ENCODE data around the gene PTF1A.

Gene PTF1A, protein sequence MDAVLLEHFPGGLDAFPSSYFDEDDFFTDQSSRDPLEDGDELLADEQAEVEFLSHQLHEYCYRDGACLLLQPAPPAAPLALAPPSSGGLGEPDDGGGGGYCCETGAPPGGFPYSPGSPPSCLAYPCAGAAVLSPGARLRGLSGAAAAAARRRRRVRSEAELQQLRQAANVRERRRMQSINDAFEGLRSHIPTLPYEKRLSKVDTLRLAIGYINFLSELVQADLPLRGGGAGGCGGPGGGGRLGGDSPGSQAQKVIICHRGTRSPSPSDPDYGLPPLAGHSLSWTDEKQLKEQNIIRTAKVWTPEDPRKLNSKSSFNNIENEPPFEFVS
- 0 to 0.07 (median 0) reads per million in 18 experiments for total RNA-seq

DNA sequence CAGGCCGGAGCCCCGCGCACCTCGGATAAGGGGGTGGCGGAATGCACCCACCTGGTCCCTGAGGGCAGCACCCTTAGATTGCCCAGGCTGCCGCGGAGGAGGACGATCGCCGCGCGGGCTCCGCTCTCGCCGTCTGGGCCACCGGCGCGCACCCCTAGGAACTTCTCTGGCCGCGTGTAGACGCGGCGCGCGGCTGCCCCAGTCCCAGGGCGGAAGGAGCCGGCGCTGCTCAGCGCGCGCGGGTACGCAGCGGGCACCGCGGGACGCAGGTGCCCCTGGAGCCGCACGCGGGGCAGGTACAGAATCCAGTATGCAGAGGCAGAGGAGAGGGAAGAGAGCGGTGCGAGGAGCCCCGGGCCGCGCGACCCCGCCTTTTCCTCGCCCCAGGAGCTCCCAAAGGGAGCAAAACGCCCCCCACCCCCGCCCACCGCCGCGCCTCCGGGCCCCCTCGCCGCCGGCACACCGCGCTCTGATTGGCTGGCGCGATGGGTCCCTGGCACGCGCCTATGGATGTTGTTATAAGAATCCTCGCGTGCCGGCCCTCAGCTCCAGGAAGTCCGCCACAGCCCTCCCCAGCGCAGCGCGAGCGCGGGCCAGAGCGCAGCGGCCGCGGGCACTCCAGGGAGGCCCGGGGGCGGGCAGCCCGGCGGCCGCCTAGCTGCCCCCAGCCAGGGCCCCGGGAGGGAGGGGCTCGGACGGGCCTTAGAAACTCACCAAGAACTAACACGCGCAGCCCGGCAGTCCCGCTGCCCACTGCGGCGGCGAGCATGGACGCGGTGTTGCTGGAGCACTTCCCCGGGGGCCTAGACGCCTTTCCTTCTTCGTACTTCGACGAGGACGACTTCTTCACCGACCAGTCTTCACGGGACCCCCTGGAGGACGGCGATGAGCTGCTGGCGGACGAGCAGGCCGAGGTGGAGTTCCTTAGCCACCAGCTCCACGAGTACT, at the start of gene PTF1A:
PTF1A (plus strand) TSS at position 549 of the 948 bp plus-strand sequence; CDS start at position 768, 219 bp downstream.
- no peak for DNase-seq

DNA sequence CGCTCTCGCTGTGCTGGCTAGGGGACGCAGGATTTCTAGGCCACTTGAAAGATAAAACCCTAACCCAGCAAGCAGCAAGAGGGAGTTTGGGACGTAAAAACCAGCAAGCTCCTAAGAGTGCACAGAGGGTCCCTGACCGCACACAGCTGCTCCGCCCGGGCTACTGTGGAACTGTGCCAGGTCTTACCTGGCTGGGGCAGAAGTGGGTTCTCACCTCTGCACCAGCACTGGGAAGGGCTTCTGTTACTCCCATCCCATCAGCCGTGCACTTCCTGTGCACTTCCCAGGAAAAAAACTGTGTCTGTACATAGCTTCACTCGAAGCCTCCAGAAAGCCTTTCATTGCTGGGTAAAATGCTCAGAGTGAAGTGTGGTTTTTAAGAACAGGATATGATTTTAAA, 45.9 kb upstream of the PTF1A start:
- no peak for DNase-seq

DNA sequence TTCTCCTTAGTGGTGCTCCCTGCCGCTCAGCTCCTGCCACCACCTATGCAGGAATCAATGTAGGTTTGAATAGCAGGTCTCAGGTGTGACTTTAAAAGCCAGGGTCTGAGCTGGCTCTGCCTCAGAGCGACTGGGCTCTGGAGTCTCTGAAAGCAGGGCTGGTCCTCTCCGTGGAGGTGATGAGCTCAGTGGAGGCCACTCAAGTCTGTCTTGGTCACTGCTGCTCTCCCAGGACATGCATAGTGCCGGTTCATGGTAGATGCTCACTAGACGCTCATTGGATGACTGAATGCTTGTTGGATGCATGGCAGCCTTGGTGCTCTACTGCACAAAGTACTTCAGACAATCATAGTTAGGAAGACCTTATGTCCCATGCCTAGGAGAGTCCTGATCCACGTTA, 45.1 kb upstream of the PTF1A start:
- no peak for DNase-seq

GRCh38 chr10:23148214-23148613, 43.9 kb upstream of the PTF1A start:
- no peak for DNase-seq

DNA sequence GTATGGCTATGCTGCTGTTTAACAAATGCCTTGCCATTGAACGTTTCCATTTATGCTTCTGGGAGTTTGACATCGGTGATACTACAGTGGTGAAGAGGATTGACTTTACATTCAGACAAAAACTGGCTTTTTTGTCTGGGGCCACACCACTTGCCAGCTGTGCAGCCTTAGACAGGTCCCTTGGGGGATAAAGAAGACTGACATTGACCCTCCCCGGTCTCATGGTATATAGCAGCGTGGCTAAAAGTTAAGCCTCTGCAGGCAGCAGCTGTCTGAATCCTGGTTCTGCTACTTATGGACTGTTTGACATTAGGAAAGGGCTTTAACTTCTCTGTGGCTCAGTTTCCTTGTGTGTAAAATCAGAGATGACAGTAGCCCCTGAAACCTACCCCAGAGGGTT, 42.0 kb upstream of the PTF1A start:
- no peak for DNase-seq

GRCh38 chr10:23150610-23151009, 41.5 kb upstream of the PTF1A start:
- DNase-seq: no peak

- no peak for DNase-seq
Measured at GRCh38 chr10:23151071-23151470, 41.0 kb upstream of the PTF1A start.

GRCh38 chr10:23155169-23155568, 36.9 kb upstream of the PTF1A start:
- DNase-seq: no peak

GRCh38 chr10:23156447-23157150, 35.5 kb upstream of the PTF1A start:
- no peak for DNase-seq

- DNase-seq: no peak
Measured at GRCh38 chr10:23157239-23157681, 34.9 kb upstream of the PTF1A start.

DNA sequence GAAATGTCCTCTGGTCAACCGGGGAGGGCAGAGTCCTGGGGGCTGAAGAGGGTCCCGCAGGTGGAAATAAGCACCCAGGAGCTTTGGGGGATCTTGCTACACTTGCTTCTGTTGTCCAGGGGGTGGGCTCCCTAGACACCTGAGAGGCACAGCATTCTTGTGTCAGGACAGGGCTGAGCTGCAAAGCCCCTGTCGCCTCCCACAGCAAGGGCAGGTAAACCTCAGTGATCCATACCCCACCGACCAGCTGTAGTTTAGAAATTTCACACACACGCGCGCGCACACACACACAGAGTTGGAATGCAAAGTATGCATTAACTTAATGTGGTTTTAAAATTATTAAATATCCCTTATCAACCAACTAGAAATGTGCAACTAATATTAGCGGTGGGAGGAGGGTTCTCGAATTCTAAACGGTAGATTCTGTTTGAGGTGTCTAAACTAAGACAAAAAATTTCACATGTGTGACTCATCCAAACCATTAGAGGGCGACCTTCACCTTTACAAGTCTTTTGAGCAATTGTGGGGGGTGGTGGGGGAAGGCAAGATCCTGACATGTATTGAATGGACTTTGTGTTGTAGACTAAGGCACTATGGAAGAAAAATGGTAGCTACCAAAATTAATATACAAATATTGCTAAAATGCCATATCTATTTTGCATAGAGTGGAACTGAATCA, 34.3 kb upstream of the PTF1A start:
- DNase-seq: peak; percentile 2 to 8

GRCh38 chr10:23158370-23158769, 33.7 kb upstream of the PTF1A start:
- DNase-seq: peak; percentile 50 to 70

DNA sequence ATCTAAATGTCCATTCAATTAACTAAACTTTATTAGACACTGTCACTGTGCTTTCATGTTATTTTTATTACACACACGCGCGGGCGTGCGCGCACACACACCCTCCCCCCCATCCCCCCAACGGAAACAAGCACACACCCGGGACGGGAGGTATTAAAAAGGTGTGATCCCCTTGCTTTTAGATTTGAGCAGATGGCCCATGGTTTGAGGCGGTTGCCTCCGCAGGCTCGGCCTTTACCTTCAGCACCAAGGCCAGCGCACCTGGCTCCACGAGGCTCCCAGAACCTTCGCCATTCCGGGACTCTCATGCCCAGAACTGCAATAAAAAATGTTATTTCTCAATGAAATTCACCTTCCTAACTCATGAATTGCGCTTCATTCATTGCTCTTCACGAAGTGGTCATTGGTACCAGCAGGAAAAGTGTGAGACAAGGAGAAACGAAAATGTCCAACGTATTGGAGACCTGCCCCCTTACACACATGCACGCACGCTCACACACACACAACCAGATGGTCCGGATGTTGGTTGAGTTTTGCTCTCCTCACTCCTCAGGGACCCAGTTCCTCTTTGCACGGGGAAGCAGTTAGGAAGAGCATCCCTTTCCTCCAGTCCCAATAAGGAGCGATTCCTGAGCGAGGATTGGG, 20.8 kb upstream of the PTF1A start:
- peak in 1 of 2 donors; percentile 2 for DNase-seq

GRCh38 chr10:23172429-23173213, 19.5 kb upstream of the PTF1A start:
- no peak for DNase-seq

DNA sequence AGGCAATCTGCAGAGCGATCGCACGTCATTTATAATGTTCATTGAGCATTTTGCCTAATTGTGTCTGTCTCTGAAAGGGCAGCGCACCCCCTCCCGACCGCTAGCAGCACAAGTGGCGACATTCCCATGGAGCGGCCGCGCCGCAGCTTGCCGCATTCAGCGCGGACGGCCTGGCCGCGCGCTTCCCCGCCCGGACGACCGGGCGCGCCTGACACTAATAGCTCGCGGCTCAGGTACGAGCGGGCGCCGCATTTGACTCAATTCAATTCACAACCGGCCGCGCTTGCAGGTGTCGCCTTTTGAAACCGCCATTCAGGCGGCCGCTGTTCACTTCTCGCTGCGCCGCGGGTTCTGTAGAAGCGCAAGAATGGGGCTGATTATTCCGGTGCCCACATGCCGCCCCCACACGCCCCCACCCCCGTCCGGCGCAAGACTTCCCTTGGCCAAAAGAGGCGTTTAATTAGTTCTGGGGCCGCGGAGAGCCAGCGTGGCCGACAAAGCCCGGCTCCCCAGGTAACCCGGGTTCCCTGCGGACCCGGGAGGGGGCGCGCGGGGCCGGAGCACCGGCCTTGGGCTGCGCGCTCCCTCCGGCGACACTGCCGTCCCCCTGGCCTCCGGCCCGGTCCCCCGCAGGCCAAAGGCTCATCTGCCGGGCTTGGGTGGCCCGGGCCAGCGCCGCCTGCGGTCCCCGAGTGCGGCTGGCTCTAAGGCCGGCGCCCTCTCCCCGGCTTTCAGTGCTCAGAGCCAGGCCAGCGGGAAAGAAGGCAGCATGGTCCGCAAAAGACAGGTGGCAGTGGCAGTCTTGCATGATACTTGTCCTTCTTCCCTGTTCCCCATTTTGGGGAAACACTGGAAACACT, 18.7 kb upstream of the PTF1A start:
- no peak for DNase-seq

GRCh38 chr10:23174074-23174976, 17.8 kb upstream of the PTF1A start:
- no peak for DNase-seq

DNA sequence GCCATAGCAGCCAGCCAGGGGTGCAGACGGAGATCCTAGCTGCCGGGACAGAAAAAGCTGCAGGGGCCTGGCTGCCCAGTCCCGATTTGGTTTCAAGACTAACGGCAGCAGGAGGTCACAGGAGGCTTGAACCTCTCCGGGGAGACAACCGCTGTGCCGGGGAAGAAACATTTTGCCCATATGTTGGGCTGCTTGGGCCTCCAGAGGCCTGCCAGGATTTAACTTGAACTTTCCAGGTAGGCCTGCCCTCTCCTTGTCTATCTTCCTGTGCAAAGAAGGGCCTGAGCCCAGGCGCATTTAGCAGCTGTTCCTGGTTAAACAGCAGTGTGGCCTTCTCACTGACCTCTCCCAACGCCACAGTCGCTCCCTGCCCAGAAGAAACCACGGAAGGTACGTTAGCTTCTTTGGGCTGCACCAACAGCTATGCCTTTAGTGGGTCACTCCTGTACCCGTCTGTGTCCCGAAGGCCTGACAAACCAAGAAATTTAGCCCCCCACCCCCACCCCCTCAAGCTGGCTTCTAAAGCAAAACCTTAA, 17.1 kb upstream of the PTF1A start:
- no peak for DNase-seq

DNA sequence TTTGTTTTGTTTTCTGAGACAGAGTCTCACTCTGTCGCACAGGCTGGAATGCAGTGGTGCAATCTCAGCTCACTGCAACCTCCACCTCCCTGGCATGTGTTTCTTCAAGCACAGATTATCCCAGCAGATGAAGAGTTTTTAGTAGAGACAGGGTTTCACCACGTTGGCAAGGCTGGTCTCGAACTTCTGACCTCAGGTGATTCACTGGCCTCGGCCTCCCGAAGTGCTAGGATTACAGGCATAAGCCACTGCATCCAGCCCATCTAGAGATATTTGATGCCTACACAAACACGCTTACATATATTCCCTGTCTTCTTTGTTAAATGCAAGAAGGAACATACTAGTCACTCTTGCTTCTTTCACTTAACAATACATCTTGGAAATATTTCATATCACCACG, 5.9 kb upstream of the PTF1A start:
- no peak for DNase-seq

DNA sequence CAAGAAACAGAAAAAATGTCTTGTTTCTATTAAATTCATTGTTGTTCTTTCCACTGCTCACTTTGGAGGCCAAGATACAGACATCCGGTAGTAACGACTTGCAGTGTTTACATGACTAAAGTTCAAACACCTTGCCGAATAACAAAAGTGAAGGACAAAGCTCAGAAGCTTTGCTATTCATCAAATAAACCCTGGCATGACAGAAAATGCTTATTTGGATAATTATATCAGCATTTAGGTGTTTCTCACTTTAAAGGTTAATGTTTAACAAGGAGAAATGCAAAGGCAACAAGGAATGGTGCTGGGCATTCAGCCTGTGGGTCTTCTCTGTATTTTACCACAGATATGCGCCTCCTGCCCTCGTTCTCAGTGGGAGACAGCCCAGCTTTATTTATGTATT, 5.4 kb upstream of the PTF1A start:
- no peak for DNase-seq

All from inflammatory macrophage (primary cell).